GM23248 (cell line): ENCODE data around the gene CUL9. TPM values are rescaled to one million over a fixed set of nuclear protein-coding genes. Genes with fewer than 3 reads are reported as not detected.

Experiments
- DNase-seq: peaks from one replicate; pipeline ENCODE4 v3.0.0-alpha.2; 2015
- H2AFZ ChIP-seq: fragments of 200-600 bp; sonication (generic); 2 replicates; pipeline ENCODE4 v1.6.1; 2016; ENCODE audit warnings: antibody characterized with exemption
- H3F3A ChIP-seq: fragments of 200-600 bp; sonication (generic); 2 replicates; pipeline ENCODE4 v1.6.1; 2016; ENCODE audit warnings: mild to moderate bottlenecking, antibody characterized with exemption, mixed run types; ENCODE audit not compliant: insufficient read depth
- H3K27ac ChIP-seq: fragments of 200-600 bp; sonication (generic); 2 replicates; pipeline ENCODE4 v1.5.1; 2016; ENCODE audit warnings: mild to moderate bottlenecking
- H3K27me3 ChIP-seq: fragments of 200-600 bp; sonication (generic); replicated peaks from 2 replicates; pipeline ENCODE4 v1.6.1; 2016; ENCODE audit warnings: mild to moderate bottlenecking; ENCODE audit not compliant: insufficient read depth
- H3K36me3 ChIP-seq: fragments of 200-600 bp; sonication (generic); 2 replicates; pipeline ENCODE4 v1.6.1; 2016; ENCODE audit warnings: low read depth, mild to moderate bottlenecking
- H3K4me1 ChIP-seq: fragments of 200-600 bp; sonication (generic); 2 replicates; pipeline ENCODE4 v1.6.1; 2016; ENCODE audit warnings: mild to moderate bottlenecking; ENCODE audit not compliant: insufficient read depth
- H3K4me2 ChIP-seq: fragments of 200-600 bp; sonication (generic); one replicate; pipeline ENCODE4 v1.6.1; 2016; ENCODE audit warnings: mild to moderate bottlenecking; ENCODE audit not compliant: unreplicated experiment
- H3K4me3 ChIP-seq: fragments of 200-600 bp; sonication (generic); 2 replicates; pipeline ENCODE4 v1.5.1; 2016; ENCODE audit warnings: mild to moderate bottlenecking
- H3K79me2 ChIP-seq: fragments of 200-600 bp; sonication (generic); 2 replicates; pipeline ENCODE4 v1.6.1; 2016; ENCODE audit warnings: mild to moderate bottlenecking; ENCODE audit not compliant: insufficient read depth
- H3K9ac ChIP-seq: fragments of 200-600 bp; sonication (generic); 2 replicates; pipeline ENCODE4 v1.6.1; 2016; ENCODE audit warnings: mild to moderate bottlenecking
- H3K9me2 ChIP-seq: fragments of 200-600 bp; sonication (generic); 2 replicates; pipeline ENCODE4 v1.6.1; 2016; ENCODE audit warnings: mixed run types, mild to moderate bottlenecking, moderate library complexity; ENCODE audit not compliant: insufficient read depth
- H3K9me3 ChIP-seq: fragments of 200-600 bp; sonication (generic); one replicate; pipeline ENCODE4 v1.6.1; 2017; ENCODE audit warnings: low read depth
- H4K20me1 ChIP-seq: fragments of 200-600 bp; sonication (generic); 2 replicates; pipeline ENCODE4 v1.6.0; 2016; ENCODE audit not compliant: insufficient read depth
- EZH2 ChIP-seq: fragments of 200-600 bp; sonication (generic); IDR thresholded peaks from 2 replicates; pipeline ENCODE4 v1.6.1; 2018; ENCODE audit warnings: antibody characterized with exemption, mild to moderate bottlenecking; ENCODE audit not compliant: insufficient read depth, poor library complexity, severe bottlenecking
- EZH2phosphoT487 ChIP-seq: fragments of 200-600 bp; sonication (generic); IDR thresholded peaks from 2 replicates; pipeline ENCODE4 v1.6.1; 2018; ENCODE audit warnings: antibody characterized with exemption, moderate library complexity, mild to moderate bottlenecking, low read depth; ENCODE audit not compliant: insufficient read depth
- WGBS, 2 experiments: methylation state at CpG; one replicate each; pipeline ENCODE4 v1.1.6; 2015 to 2017; ENCODE audit warnings: low lambda C conversion rate in 2 of 2, low coverage in 1 of 2; ENCODE audit errors: missing lambda C conversion rate in 2 of 2; 5-methylcytosine and 5-hydroxymethylcytosine counted together
- in situ Hi-C: fragments of 300-500 bp; cut with MboI; formaldehyde crosslinking; loops from 2 replicates; pipeline ENCODE4 v1.15.0; 2020
- polyA plus RNA-seq: library from polyadenylated mRNA; unstranded; fragments of >200 nt; fragmentation: Nextera tagmentation; extraction: Ambion mirVana; gene quantifications from 2 replicates; pipeline ENCODE4 v1.2.1, GENCODE V29; 2016
- total RNA-seq: library from RNA; depleted of rRNA; stranded (reverse); fragments of >200 nt; shearing (Covaris generic); gene quantifications from 2 replicates; pipeline ENCODE4 v1.2.3, GENCODE V29; 2014

The CUL9 gene
- total and polyA plus RNA-seq, 2 experiments from 2014 or later: 8.5 to 15.0 TPM

DNA sequence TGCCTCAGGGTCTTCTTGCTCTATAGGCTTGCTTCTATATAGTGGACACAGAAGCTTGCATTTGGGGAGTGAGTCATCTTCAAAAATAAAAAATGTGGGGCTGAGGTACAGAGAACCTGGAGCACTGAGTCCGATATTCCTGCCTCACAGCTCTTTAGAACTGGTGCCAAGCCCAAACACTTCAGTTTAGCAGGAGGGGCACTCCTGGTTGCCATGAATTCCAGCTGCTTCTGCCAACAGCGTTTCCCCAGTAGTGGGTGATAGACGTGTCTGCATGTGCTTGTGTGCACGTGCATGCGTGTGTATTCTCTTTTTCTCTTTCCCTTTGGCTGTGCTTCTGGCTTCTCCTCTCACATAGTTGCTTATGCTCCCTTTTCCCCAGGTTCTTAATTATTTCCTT, 35.4 kb downstream of the CUL9 start:
- Histone ChIP-seq H3F3A (no peaks in the 10 kb centered on the region), H3K9me2 (no peaks in the 10 kb centered on the region), H3K27me3 (no peaks in the 10 kb centered on the region), H3K4me1 (no peaks in the 10 kb centered on the region), H3K27ac (no peak overlapping the region), H3K36me3 (peaks cover 3% of the 10 kb centered on the region; the same call in 1 of the 2 replicates), H4K20me1 (no peaks in the 10 kb centered on the region), H3K4me2 (no peak overlapping the region), H3K79me2 (no peaks in the 10 kb centered on the region), H3K4me3 (no peak overlapping the region), H3K9ac (no peak overlapping the region), H3K9me3 (no peaks in the 10 kb centered on the region), H2AFZ (no peak overlapping the region)
- in situ Hi-C loops: no loop called here
- TF ChIP-seq EZH2: no peak
- TF ChIP-seq EZH2phosphoT487: no peak
- 72 to 73% methylated on average over 5 of the region's 5 CpGs for WGBS, 2 experiments
- DNase-seq: no peak

DNA sequence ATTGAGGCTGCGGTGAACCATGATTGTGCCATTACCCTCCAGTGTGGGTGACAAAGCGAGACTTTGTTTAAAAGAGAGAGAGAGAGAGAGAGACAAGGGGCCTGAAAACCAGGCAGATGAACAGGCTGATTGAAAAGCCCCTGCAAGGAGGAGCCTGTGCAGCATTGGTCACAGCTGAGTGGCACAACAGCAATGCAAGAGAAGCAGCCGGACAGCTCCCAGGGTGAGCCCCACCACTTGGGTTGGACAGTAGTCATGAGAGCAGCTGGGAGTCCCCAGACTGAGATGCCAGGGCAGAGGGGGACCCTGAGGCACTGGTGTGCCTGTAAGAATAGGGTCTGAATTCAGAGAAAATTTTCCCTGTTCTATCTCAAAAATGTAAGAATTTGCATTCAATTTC, 37.1 kb downstream of the CUL9 start:
- no peak overlapping the region for H3K4me3 ChIP-seq
- no peak overlapping the region for H3K9ac ChIP-seq
- H3K27me3 ChIP-seq: no peaks in the 10 kb centered on the region
- H2AFZ ChIP-seq: no peak overlapping the region
- H3K27ac ChIP-seq: no peak overlapping the region
- WGBS, 2 experiments: 91 to 97% methylated on average over 3 of the region's 3 CpGs
- no peaks in the 10 kb centered on the region for H3K9me3 ChIP-seq
- H3K4me2 ChIP-seq: no peak overlapping the region
- H3K4me1 ChIP-seq: no peaks in the 10 kb centered on the region
- no peak for TF ChIP-seq EZH2
- no peak for TF ChIP-seq EZH2phosphoT487
- H3F3A ChIP-seq: no peaks in the 10 kb centered on the region
- in situ Hi-C loops: no loop called here
- no peaks in the 10 kb centered on the region for H3K9me2 ChIP-seq
- no peaks in the 10 kb centered on the region for H4K20me1 ChIP-seq
- no peaks in the 10 kb centered on the region for H3K79me2 ChIP-seq
- peaks cover 3% of the 10 kb centered on the region; the same call in 1 of the 2 replicates for H3K36me3 ChIP-seq
- no peak for DNase-seq

DNA sequence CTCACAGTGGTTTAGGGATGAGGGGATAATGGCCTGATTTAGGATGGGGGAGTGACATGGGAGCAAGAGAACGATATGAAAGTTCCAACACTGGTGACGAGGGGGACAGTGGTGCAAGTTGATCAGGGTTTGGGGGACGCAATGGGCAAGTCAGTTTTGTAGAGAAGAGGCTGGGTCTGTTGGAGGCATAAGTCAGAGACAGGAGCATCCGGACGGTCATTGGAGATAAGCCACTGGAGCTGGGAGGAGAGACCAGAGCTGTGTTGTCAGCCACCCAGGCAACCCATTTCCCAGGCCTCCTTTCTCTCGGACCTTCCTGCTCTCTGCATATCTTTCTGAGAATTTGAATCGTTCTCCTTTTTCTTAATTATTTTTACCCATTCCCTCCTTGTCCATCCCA, 37.8 kb downstream of the CUL9 start:
- no peak overlapping the region for H2AFZ ChIP-seq
- TF ChIP-seq EZH2 (no peak), EZH2phosphoT487 (no peak)
- no peaks in the 10 kb centered on the region for H3K4me1 ChIP-seq
- DNase-seq: no peak
- H3K27ac ChIP-seq: no peak overlapping the region
- no peaks in the 10 kb centered on the region for H3K27me3 ChIP-seq
- no peak overlapping the region for H3K4me3 ChIP-seq
- H3K9me3 ChIP-seq: no peaks in the 10 kb centered on the region
- H3K4me2 ChIP-seq: no peak overlapping the region
- no peak overlapping the region for H3K9ac ChIP-seq
- H3K9me2 ChIP-seq: no peaks in the 10 kb centered on the region
- no peaks in the 10 kb centered on the region for H3K79me2 ChIP-seq
- H3K36me3 ChIP-seq: peaks cover 3% of the 10 kb centered on the region; the same call in 1 of the 2 replicates
- 85 to 86% methylated on average over 7 of the region's 7 CpGs for WGBS, 2 experiments
- no peaks in the 10 kb centered on the region for H3F3A ChIP-seq
- H4K20me1 ChIP-seq: no peaks in the 10 kb centered on the region
- in situ Hi-C loops: no loop called here

DNA sequence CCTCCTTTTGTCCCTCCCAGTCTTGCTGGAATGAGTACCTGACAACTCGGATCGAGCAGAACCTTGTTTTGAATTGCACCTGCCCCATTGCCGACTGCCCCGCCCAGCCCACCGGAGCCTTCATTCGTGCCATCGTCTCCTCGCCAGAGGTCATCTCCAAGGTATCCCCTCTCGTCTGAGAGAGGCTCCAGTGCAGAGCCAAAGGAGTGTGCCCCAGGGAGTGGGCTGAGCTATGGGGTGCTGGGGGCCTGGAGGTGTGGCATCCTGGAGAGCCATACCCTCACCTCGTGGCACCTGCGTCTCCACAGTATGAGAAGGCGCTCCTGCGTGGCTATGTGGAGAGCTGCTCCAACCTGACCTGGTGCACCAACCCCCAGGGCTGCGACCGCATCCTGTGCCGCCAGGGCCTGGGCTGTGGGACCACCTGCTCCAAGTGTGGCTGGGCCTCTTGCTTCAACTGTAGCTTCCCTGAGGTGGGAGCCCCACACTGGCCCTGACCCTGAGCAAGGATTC, 38.5 kb downstream of the CUL9 start:
- H3K9me3 ChIP-seq: no peaks in the 10 kb centered on the region
- no peaks in the 10 kb centered on the region for H3K27me3 ChIP-seq
- no peak overlapping the region for H3K27ac ChIP-seq
- H3F3A ChIP-seq: no peaks in the 10 kb centered on the region
- H3K79me2 ChIP-seq: no peaks in the 10 kb centered on the region
- no peak overlapping the region for H3K4me3 ChIP-seq
- no peaks in the 10 kb centered on the region for H3K4me1 ChIP-seq
- DNase-seq: no peak
- WGBS, 2 experiments: 90 to 92% methylated on average over 16 of the region's 16 CpGs
- H3K9ac ChIP-seq: no peak overlapping the region
- in situ Hi-C loops: no loop called here
- peaks cover 3% of the 10 kb centered on the region; the same call in 1 of the 2 replicates for H3K36me3 ChIP-seq
- H4K20me1 ChIP-seq: no peaks in the 10 kb centered on the region
- H3K4me2 ChIP-seq: no peak overlapping the region
- no peaks in the 10 kb centered on the region for H3K9me2 ChIP-seq
- no peak overlapping the region for H2AFZ ChIP-seq
- TF ChIP-seq EZH2phosphoT487 (no peak), EZH2 (no peak)
